BJ (cell line): ENCODE data around the gene IL20RA. TPM values are rescaled to one million over a fixed set of nuclear protein-coding genes. Genes with fewer than 3 reads are reported as not detected.
"Not testable (repeated sequence)": the region's sequence is repeated elsewhere in the genome, so short reads cannot be mapped to it uniquely, and the experiment has no call there.

Experiments
- CTCF ChIA-PET: fragments of 350-600 bp; formaldehyde crosslinking; extraction: SDS; loops from one replicate; lab custom pipeline; 2021; ENCODE audit warnings: antibody characterized with exemption, inconsistent platforms; lab: Yijun Ruan, JAX
- POLR2A ChIA-PET: fragments of 300-600 bp; sonication (Branson Sonifier 250); formaldehyde crosslinking; extraction: SDS; loops from one replicate; lab custom pipeline; 2021; ENCODE audit warnings: antibody characterized with exemption; lab: Charles Lee
- DNase-seq: peaks from one replicate; pipeline ENCODE4 v3.0.0-alpha.2; 2011; ENCODE audit warnings: low read depth
- H3K27me3 ChIP-seq: 2 replicates; pipeline ENCODE4 v1.6.0; 2011; ENCODE audit warnings: low read length; ENCODE audit not compliant: control insufficient read depth, insufficient read depth
- H3K36me3 ChIP-seq: 2 replicates; pipeline ENCODE4 v1.5.1; 2011; ENCODE audit warnings: low read length; ENCODE audit not compliant: control insufficient read depth, insufficient read depth
- H3K4me3 ChIP-seq: 2 replicates; pipeline ENCODE4 v1.5.1; 2011; ENCODE audit warnings: low read depth, mild to moderate bottlenecking, control low read depth, low read length
- polyA plus RNA-seq: library from polyadenylated mRNA; depleted of rRNA; stranded (reverse); fragments of >200 nt; gene quantifications from 2 replicates; pipeline ENCODE4 v1.2.3, GENCODE V29; 2011
- TF ChIP-seq, protein P1 (sequence below): IDR thresholded peaks from 2 replicates; pipeline ENCODE4 v1.5.1; 2011; ENCODE audit warnings: low read depth, mild to moderate bottlenecking, control low read depth, inconsistent platforms, low read length, moderate library complexity; ENCODE audit not compliant: insufficient read depth

IL20RA gene
- polyA plus RNA-seq, 1 experiment = not detected

DNA sequence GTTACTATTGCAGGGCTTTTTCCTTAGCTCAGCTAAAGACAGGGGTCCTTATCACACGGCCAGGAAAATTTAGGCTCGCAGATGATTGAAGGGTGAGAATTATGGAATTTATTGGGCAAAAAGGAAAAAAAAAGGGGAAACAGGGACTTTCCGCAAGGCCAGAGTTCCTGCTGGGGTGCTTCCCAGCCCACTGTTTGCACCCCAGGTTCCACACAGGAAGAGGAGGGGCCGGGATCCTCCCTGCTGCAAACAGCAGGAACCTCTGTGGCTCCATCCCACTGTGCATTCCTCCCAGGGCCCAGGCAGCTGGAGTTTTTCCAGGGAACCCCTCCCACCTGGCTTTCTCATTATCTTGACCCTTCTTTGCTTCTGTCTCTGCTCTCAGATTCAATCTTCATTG lies 35.9 kb upstream of the IL20RA start:
- H3K4me3 ChIP-seq = no peak overlapping the region
- ChIA-PET POLR2A (no interaction called here), CTCF (no interaction called here)
- TF ChIP-seq, protein P1, sequence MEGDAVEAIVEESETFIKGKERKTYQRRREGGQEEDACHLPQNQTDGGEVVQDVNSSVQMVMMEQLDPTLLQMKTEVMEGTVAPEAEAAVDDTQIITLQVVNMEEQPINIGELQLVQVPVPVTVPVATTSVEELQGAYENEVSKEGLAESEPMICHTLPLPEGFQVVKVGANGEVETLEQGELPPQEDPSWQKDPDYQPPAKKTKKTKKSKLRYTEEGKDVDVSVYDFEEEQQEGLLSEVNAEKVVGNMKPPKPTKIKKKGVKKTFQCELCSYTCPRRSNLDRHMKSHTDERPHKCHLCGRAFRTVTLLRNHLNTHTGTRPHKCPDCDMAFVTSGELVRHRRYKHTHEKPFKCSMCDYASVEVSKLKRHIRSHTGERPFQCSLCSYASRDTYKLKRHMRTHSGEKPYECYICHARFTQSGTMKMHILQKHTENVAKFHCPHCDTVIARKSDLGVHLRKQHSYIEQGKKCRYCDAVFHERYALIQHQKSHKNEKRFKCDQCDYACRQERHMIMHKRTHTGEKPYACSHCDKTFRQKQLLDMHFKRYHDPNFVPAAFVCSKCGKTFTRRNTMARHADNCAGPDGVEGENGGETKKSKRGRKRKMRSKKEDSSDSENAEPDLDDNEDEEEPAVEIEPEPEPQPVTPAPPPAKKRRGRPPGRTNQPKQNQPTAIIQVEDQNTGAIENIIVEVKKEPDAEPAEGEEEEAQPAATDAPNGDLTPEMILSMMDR = no peak
- H3K27me3 ChIP-seq = no peaks in the 10 kb centered on the region; the same call in 1 of the 2 replicates
- no peak for DNase-seq
- no peaks in the 10 kb centered on the region for H3K36me3 ChIP-seq

DNA sequence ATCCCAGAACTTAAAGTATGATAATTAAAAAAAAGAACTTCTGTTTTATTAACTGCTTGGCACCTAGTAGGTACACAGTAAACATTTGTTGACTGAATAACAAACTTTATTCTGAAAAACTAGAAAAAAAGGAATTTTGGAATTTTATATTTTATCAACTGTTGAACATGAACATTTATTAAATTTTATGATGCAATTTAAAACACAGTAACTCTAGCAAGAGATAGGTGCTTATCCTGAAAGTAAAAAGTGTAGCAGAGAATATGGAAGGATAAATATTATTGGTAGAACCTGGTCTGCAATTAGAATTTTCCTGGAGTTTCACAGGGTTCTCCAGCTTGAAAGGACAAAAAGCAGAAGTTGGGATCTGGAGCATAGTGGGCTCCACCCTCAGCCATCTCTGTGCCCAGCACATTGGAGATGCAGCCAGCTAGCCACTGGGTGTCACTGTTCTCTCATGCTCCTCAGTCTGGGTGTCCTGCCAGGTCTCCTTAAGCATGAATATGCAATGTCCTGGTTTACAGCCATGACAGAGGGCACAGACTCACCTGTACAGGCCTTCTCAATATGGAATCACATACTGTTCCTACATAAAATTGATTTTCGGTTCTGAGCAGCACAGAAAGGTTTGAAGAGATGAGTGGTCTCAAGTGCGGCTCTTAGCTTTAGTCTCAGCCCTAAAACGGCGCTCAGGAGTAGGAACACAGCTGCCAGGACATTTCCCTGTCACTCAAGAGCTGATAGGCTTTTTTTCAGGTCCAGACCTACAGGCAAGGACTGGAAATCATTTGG lies 31.7 kb upstream of the IL20RA start:
- TF ChIP-seq, protein P1 = peak; percentile 78
- H3K27me3 ChIP-seq = no peaks in the 10 kb centered on the region
- ChIA-PET CTCF (interaction anchor here (0.7 to 2.3 kb wide), 8 partner anchors 9 to 238 kb away, joined by 3 to 10 read pairs (median 4); no protein-coding TSS in a partner anchor), POLR2A (no interaction called here)
- DNase-seq = no peak
- no peak overlapping the region for H3K4me3 ChIP-seq
- H3K36me3 ChIP-seq = no peaks in the 10 kb centered on the region

DNA sequence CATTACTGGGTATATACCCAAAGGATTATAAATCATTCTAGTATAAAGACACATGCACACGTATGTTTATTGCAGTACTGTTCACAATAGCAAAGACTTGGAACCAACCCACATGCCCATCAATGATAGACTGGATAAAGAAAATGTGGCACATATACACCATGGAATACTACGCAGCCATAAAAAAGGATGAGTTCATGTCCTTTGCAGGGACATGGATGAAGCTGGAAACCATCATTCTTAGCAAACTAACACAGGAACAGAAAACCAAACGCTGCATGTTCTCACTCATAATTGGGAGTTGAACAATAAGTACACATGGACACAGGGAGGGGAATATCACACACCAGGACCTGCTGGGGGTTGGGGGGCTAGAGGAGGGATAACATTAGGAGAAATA lies 31.0 kb upstream of the IL20RA start:
- POLR2A ChIA-PET, H3K4me3 ChIP-seq, H3K36me3 ChIP-seq, DNase-seq, H3K27me3 ChIP-seq: not testable (repeated sequence)
- CTCF ChIA-PET = interaction anchor here (0.9 to 1.9 kb wide), 3 partner anchors 13 to 27 kb away, joined by 3 to 7 read pairs (median 4); no protein-coding TSS in a partner anchor

DNA sequence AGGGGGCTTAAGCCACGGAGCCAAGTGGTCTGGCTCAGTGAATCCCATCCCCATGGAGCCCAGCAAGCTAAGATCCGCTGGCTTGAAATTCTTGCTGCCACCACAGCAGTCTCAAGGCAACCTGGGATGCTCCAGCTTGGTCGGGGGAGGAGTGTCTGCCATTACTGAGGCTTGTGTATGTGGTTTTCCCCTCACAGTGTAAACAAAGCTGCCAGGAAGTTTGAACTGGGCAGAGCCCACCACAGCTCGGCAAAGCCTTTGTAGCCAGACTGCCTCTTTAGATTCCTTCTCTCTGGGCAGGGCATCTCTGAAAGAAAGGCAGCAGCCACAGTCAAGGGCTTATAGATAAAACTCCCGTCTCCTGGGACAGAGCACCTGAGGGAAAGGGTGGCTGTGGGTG lies 25.5 kb upstream of the IL20RA start:
- no peaks in the 10 kb centered on the region for H3K27me3 ChIP-seq
- no peak for DNase-seq
- no peak overlapping the region for H3K4me3 ChIP-seq
- H3K36me3 ChIP-seq = no peaks in the 10 kb centered on the region
- ChIA-PET CTCF (no interaction called here), POLR2A (no interaction called here)
- TF ChIP-seq, protein P1 = no peak

DNA sequence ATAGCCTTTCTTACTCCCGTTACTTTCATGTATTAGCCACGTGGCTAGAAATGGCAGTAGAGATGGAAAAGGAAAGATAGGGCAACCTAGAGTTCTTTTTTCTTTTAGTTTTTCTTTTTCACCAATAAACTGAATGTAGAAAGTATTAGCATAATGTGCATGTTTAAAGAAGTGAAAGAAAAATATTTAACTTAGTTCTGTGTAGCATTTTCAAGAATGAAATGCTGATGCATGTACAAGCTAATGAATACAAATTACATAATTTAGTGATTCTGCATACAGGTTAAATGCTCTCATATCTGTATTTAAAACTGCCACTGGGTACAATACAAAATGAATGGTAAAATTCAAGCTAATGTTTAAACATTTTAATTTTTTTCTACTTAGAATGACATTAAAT lies 22.6 kb upstream of the IL20RA start:
- ChIA-PET POLR2A (no interaction called here), CTCF (interaction anchor here (0.9 to 1.1 kb wide), 2 partner anchors 10 to 11 kb away, joined by 3 to 4 read pairs; no protein-coding TSS in a partner anchor)
- TF ChIP-seq, protein P1 = no peak
- no peaks in the 10 kb centered on the region for H3K36me3 ChIP-seq
- H3K27me3 ChIP-seq = no peaks in the 10 kb centered on the region
- DNase-seq = no peak
- no peak overlapping the region for H3K4me3 ChIP-seq

DNA sequence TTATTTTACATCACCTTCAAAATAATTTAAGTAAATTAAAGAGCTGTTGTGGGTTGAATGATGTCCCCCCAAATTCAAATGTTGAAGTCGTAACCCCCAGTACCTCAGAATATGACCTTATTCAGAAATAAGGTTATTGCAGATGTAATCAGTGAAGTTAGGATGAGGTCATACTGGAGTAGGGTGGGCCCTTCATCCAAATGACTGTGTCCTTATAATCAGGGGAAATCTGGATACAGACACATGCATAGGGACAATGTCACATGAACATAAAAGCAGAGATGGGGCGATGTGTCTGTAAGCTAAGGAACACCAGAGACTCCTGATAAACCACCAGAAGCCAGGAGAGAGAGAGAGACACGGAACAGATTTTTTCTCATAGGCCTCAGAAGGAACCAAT lies 13.3 kb upstream of the IL20RA start:
- no peaks in the 10 kb centered on the region for H3K36me3 ChIP-seq
- DNase-seq = no peak
- H3K4me3 ChIP-seq = no peak overlapping the region
- POLR2A ChIA-PET = no interaction called here
- CTCF ChIA-PET = no interaction called here
- TF ChIP-seq, protein P1 = no peak
- H3K27me3 ChIP-seq = no peaks in the 10 kb centered on the region
